GM19239 (cell line): ENCODE results near the gene PPP1R1C.

Experiments used
- DNase-seq: peaks from one replicate; pipeline ENCODE4 v3.0.0; 2011; ENCODE audit warnings: low spot score; ENCODE audit not compliant: insufficient read length
- FAIRE-seq: peaks from 2 replicates; lab custom pipeline; 2011; peaks lifted over from hg19 to GRCh38; lab: Jason Lieb, UNC

The PPP1R1C gene

DNA sequence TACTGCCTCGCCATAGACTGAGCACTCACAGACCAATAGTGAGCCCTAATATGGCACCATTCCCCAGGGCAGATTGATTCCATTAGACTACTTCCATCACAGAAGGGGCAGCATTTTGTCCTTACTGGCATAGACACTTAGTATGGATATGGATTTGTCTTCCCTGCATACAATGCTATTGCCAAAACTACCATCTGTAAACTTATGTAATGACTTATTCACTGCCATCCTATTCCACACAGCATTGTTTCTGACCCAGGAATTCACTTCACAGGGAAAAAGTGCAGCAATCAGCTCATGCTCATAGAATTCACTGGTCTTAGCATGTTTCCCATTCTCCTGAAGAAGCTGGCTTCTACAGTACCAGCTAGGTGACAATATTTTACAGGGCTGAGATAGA lies 179.0 kb downstream of the PPP1R1C start:
- no peak for FAIRE-seq
- DNase-seq, result no peak

DNA sequence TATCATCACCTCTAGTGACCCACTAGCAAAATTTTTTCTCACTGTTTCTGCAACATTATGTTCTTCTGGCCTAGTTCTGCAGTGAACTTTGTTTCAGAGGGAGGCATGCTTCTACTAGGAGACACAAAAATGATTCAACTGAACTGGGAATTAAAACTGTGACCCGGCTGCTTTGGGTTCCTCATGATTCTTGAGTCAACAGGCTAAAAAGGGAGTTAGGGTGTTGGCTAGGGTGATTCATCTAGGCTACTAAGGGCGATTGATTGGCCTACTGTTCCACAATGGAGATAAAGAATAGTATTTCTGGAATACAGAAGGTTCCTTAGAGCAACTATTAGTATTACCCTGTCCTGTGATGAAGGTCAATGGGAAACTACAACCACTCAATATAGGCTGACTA lies 179.5 kb downstream of the PPP1R1C start:
- DNase-seq, result no peak
- no peak for FAIRE-seq

DNA sequence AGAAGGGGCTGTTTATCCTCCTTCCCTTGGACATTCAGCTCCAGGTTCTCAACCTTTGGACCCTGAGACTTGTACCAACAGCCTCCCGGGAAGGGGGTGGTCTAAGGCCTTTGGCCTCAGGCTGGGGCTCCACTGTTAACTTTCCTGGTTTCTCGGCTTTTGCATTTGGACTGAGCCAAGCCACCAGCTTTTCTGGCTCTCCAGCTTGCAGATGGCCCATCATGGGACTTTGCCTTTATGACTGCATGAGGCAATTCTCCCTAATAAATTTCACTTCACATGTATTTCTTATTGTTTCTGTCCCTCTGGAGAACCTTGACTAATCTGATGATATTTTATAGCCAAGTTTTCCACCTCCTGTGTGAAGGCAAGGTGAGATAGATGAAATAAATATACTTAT lies 180.8 kb downstream of the PPP1R1C start:
- FAIRE-seq (no peak), DNase-seq (no peak)

DNA sequence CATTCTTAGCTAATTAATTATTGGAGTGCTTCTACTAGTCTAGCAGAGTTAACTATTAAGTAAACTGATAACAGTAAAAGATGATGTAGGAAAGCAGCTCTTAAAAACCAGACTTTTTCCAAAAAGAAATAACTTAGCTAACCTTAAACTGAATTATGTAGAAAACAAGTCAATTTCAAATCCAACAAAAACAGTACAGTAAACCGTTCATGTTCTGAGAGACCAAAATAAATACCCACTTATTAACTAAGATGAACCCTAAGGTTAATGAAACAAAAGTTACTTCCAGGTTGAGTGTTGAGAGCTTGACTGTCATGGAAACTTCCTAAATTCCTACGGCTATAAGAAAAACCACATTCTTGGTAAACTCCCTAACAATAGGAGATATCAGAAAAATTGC lies 181.2 kb downstream of the PPP1R1C start:
- no peak for FAIRE-seq
- no peak for DNase-seq
